Measurements from ENCODE around the gene HPSE2. TPM values are rescaled to one million over a fixed set of nuclear protein-coding genes. Genes with fewer than 3 reads are reported as not detected.

HPSE2 gene
- total and polyA plus RNA-seq, 3 experiments from 2014 or later: 0.07 to 1.2 TPM; not detected in 1

GRCh38 chr10:98539578-98539977, 696.1 kb downstream of the HPSE2 start:
- ChIA-PET POLR2A (no interaction called here), CTCF (no interaction called here)
- H3K4me3 Mint-ChIP-seq: no peak overlapping the region
- no peak overlapping the region for H3K4me3 ChIP-seq (ENCODE audit: low read length)
- no peak for DNase-seq
- H3K27ac ChIP-seq (ENCODE audit: low read depth, low read length): no peak overlapping the region
- H3K27me3 Mint-ChIP-seq: peaks cover 2 to 31% of the 10 kb centered on the region in 2 donors
- peaks cover 0 to 3% (median 0%) of the 10 kb centered on the region in 3 donors for H3K36me3 Mint-ChIP-seq
- no peaks in the 10 kb centered on the region for H3K36me3 ChIP-seq (ENCODE audit: insufficient read depth, low read length)
- H3K9me3 Mint-ChIP-seq: peaks cover 0 to 3% (median 0%) of the 10 kb centered on the region in 5 donors
- peaks cover 3 to 7% (median 5%) of the 10 kb centered on the region in 3 donors for H3K4me1 Mint-ChIP-seq
- H3K27ac Mint-ChIP-seq: peak overlapping the region in 1 of 8 donors; percentile 37
- no peaks in the 10 kb centered on the region for H3K4me1 ChIP-seq (ENCODE audit: insufficient read depth, low read length)
- no peaks in the 10 kb centered on the region for H3K9me3 ChIP-seq (ENCODE audit: low read length)
- no peaks in the 10 kb centered on the region for H3K27me3 ChIP-seq (ENCODE audit: insufficient read depth, low read length, poor library complexity, severe bottlenecking)

- peaks cover 3 to 7% (median 5%) of the 10 kb centered on the region in 3 donors for H3K4me1 Mint-ChIP-seq
- H3K9me3 ChIP-seq (ENCODE audit: low read length): no peaks in the 10 kb centered on the region
These were observed 697.2 kb downstream of the HPSE2 start for GRCh38 chr10:98538472-98538871.

GRCh38 chr10:98536551-98536950, 699.1 kb downstream of the HPSE2 start:
- Mint-ChIP-seq H3K27ac (no peak overlapping the region), H3K4me1 (peaks cover 3 to 7% (median 5%) of the 10 kb centered on the region in 3 donors), H3K9me3 (no peaks in the 10 kb centered on the region), H3K36me3 (peaks cover 0 to 3% (median 0%) of the 10 kb centered on the region in 3 donors), H3K4me3 (no peak overlapping the region), H3K27me3 (peaks cover 0 to 38% of the 10 kb centered on the region in 2 donors)
- CTCF ChIA-PET: no interaction called here
- no peak overlapping the region for H3K27ac ChIP-seq (ENCODE audit: low read depth, low read length)
- H3K4me3 ChIP-seq (ENCODE audit: low read length): no peak overlapping the region
- H3K27me3 ChIP-seq (ENCODE audit: insufficient read depth, low read length, poor library complexity, severe bottlenecking): no peaks in the 10 kb centered on the region
- H3K36me3 ChIP-seq (ENCODE audit: insufficient read depth, low read length): no peaks in the 10 kb centered on the region
- DNase-seq: no peak
- H3K9me3 ChIP-seq (ENCODE audit: low read length): no peaks in the 10 kb centered on the region
- POLR2A ChIA-PET: no interaction called here
- H3K4me1 ChIP-seq (ENCODE audit: insufficient read depth, low read length): no peaks in the 10 kb centered on the region

More at GRCh38 chr10:98538472-98538871, 697.2 kb downstream of the HPSE2 start:
- H3K27me3 Mint-ChIP-seq: peaks cover 2 to 38% of the 10 kb centered on the region in 2 donors
- POLR2A ChIA-PET: no interaction called here
- CTCF ChIA-PET: no interaction called here
- no peak for DNase-seq
- no peak overlapping the region for H3K4me3 Mint-ChIP-seq
- Histone ChIP-seq H3K4me3 (ENCODE audit: low read length) (no peak overlapping the region), H3K27ac (ENCODE audit: low read depth, low read length) (no peak overlapping the region), H3K36me3 (ENCODE audit: insufficient read depth, low read length) (no peaks in the 10 kb centered on the region), H3K4me1 (ENCODE audit: insufficient read depth, low read length) (no peaks in the 10 kb centered on the region), H3K27me3 (ENCODE audit: insufficient read depth, low read length, poor library complexity, severe bottlenecking) (no peaks in the 10 kb centered on the region)
- no peaks in the 10 kb centered on the region for H3K9me3 Mint-ChIP-seq
- no peak overlapping the region for H3K27ac Mint-ChIP-seq
- H3K36me3 Mint-ChIP-seq: peaks cover 0 to 3% (median 0%) of the 10 kb centered on the region in 3 donors

- Histone ChIP-seq H3K36me3 (ENCODE audit: insufficient read depth, low read length) (no peaks in the 10 kb centered on the region), H3K4me3 (ENCODE audit: low read length) (no peak overlapping the region), H3K9me3 (ENCODE audit: low read length) (no peaks in the 10 kb centered on the region), H3K27ac (ENCODE audit: low read depth, low read length) (no peak overlapping the region), H3K27me3 (ENCODE audit: insufficient read depth, low read length, poor library complexity, severe bottlenecking) (no peaks in the 10 kb centered on the region), H3K4me1 (ENCODE audit: insufficient read depth, low read length) (no peaks in the 10 kb centered on the region)
- ChIA-PET CTCF (no interaction called here), POLR2A (no interaction called here)
- H3K27me3 Mint-ChIP-seq: peaks cover under 1 to 23% of the 10 kb centered on the region in 2 donors
- H3K27ac Mint-ChIP-seq: no peak overlapping the region
- H3K36me3 Mint-ChIP-seq: no peaks in the 10 kb centered on the region
- no peaks in the 10 kb centered on the region for H3K4me1 Mint-ChIP-seq
- no peaks in the 10 kb centered on the region for H3K9me3 Mint-ChIP-seq
- no peak for DNase-seq
- H3K4me3 Mint-ChIP-seq: no peak overlapping the region
These were observed 701.8 kb downstream of the HPSE2 start for GRCh38 chr10:98533746-98534445.

GRCh38 chr10:98533241-98533640, 702.4 kb downstream of the HPSE2 start:
- Histone ChIP-seq H3K4me3 (ENCODE audit: low read length) (no peak overlapping the region), H3K27ac (ENCODE audit: low read depth, low read length) (no peak overlapping the region), H3K9me3 (ENCODE audit: low read length) (no peaks in the 10 kb centered on the region), H3K36me3 (ENCODE audit: insufficient read depth, low read length) (no peaks in the 10 kb centered on the region), H3K4me1 (ENCODE audit: insufficient read depth, low read length) (no peaks in the 10 kb centered on the region), H3K27me3 (ENCODE audit: insufficient read depth, low read length, poor library complexity, severe bottlenecking) (no peaks in the 10 kb centered on the region)
- Mint-ChIP-seq H3K9me3 (no peaks in the 10 kb centered on the region), H3K36me3 (no peaks in the 10 kb centered on the region), H3K27me3 (peaks cover 3 to 22% of the 10 kb centered on the region in 2 donors), H3K4me1 (no peaks in the 10 kb centered on the region), H3K4me3 (no peak overlapping the region), H3K27ac (no peak overlapping the region)
- POLR2A ChIA-PET: no interaction called here
- no peak for DNase-seq
- CTCF ChIA-PET: no interaction called here

- no peaks in the 10 kb centered on the region for H3K36me3 Mint-ChIP-seq
- no peaks in the 10 kb centered on the region for H3K27me3 ChIP-seq (ENCODE audit: insufficient read depth, low read length, poor library complexity, severe bottlenecking)
- H3K27ac Mint-ChIP-seq: no peak overlapping the region
- no peaks in the 10 kb centered on the region for H3K4me1 Mint-ChIP-seq
- H3K4me3 Mint-ChIP-seq: no peak overlapping the region
- H3K4me1 ChIP-seq (ENCODE audit: insufficient read depth, low read length): no peaks in the 10 kb centered on the region
- H3K36me3 ChIP-seq (ENCODE audit: insufficient read depth, low read length): no peaks in the 10 kb centered on the region
- ChIA-PET CTCF (no interaction called here), POLR2A (no interaction called here)
- H3K4me3 ChIP-seq (ENCODE audit: low read length): no peak overlapping the region
- H3K27ac ChIP-seq (ENCODE audit: low read depth, low read length): no peak overlapping the region
- DNase-seq: no peak
- peaks cover 3% of the 10 kb centered on the region in 2 donors for H3K27me3 Mint-ChIP-seq
- no peaks in the 10 kb centered on the region for H3K9me3 Mint-ChIP-seq
- no peaks in the 10 kb centered on the region for H3K9me3 ChIP-seq (ENCODE audit: low read length)
These were observed 706.9 kb downstream of the HPSE2 start for GRCh38 chr10:98528805-98529183.

GRCh38 chr10:98528166-98528804, 707.4 kb downstream of the HPSE2 start:
- Mint-ChIP-seq H3K4me1 (no peaks in the 10 kb centered on the region), H3K27me3 (peaks cover 0 to 3% of the 10 kb centered on the region in 2 donors), H3K4me3 (no peak overlapping the region), H3K9me3 (no peaks in the 10 kb centered on the region), H3K36me3 (no peaks in the 10 kb centered on the region), H3K27ac (no peak overlapping the region)
- Histone ChIP-seq H3K4me1 (ENCODE audit: insufficient read depth, low read length) (no peaks in the 10 kb centered on the region), H3K4me3 (ENCODE audit: low read length) (no peak overlapping the region), H3K27me3 (ENCODE audit: insufficient read depth, low read length, poor library complexity, severe bottlenecking) (no peaks in the 10 kb centered on the region), H3K9me3 (ENCODE audit: low read length) (no peaks in the 10 kb centered on the region), H3K36me3 (ENCODE audit: insufficient read depth, low read length) (no peaks in the 10 kb centered on the region), H3K27ac (ENCODE audit: low read depth, low read length) (no peak overlapping the region)
- no peak for DNase-seq
- ChIA-PET CTCF (no interaction called here), POLR2A (no interaction called here)

GRCh38 chr10:98525969-98526368, 709.7 kb downstream of the HPSE2 start:
- ChIA-PET CTCF (no interaction called here), POLR2A (no interaction called here)
- Histone ChIP-seq H3K9me3 (ENCODE audit: low read length) (no peaks in the 10 kb centered on the region), H3K4me1 (ENCODE audit: insufficient read depth, low read length) (no peaks in the 10 kb centered on the region), H3K36me3 (ENCODE audit: insufficient read depth, low read length) (no peaks in the 10 kb centered on the region), H3K4me3 (ENCODE audit: low read length) (no peak overlapping the region), H3K27ac (ENCODE audit: low read depth, low read length) (no peak overlapping the region), H3K27me3 (ENCODE audit: insufficient read depth, low read length, poor library complexity, severe bottlenecking) (no peaks in the 10 kb centered on the region)
- peaks cover 0 to 3% of the 10 kb centered on the region in 2 donors for H3K27me3 Mint-ChIP-seq
- DNase-seq: no peak
- no peaks in the 10 kb centered on the region for H3K36me3 Mint-ChIP-seq
- H3K9me3 Mint-ChIP-seq: peaks cover 0 to 3% (median 0%) of the 10 kb centered on the region in 5 donors
- H3K27ac Mint-ChIP-seq: no peak overlapping the region
- H3K4me1 Mint-ChIP-seq: no peaks in the 10 kb centered on the region
- no peak overlapping the region for H3K4me3 Mint-ChIP-seq
